H1 (cell line): ENCODE results near the gene LGALSL. TPM values are rescaled to one million over a fixed set of nuclear protein-coding genes. Genes with fewer than 3 reads are reported as not detected.

Source experiments
- CTCF ChIA-PET: fragments of 300-600 bp; sonication (Branson Sonifier 250); formaldehyde crosslinking; loops from one replicate; lab custom pipeline; 2021; ENCODE audit not compliant: partially characterized antibody; lab: Charles Lee
- POLR2A ChIA-PET: fragments of 300-600 bp; sonication (Branson Sonifier 250); formaldehyde crosslinking; loops from one replicate; lab custom pipeline; 2021; ENCODE audit warnings: inconsistent platforms; ENCODE audit not compliant: partially characterized antibody; lab: Charles Lee
- DNase-seq, 2 experiments: peaks; one replicate each; pipeline versions ENCODE4 v3.0.0 to v3.0.0-alpha.2; 2010 to 2022; ENCODE audit warnings: low spot score in 2 of 2, low read depth in 1 of 2, mixed read lengths in 1 of 2
- FAIRE-seq: peaks from 2 replicates; lab custom pipeline; 2011; peaks lifted over from hg19 to GRCh38; lab: Jason Lieb, UNC
- H2AFZ ChIP-seq: 2 replicates; pipeline ENCODE4 v1.8.1; 2012; ENCODE audit warnings: low read length, inconsistent platforms
- H2AK5ac ChIP-seq: 2 replicates; pipeline ENCODE4 v1.6.1; 2013; ENCODE audit warnings: low read depth, low read length
- H2BK120ac ChIP-seq: replicated peaks from 2 replicates; pipeline ENCODE3; 2013; ENCODE audit warnings: low read depth, low read length, inconsistent platforms
- H2BK12ac ChIP-seq: 2 replicates; pipeline ENCODE4 v1.6.1; 2013; ENCODE audit warnings: low read depth, low read length
- H2BK15ac ChIP-seq: 2 replicates; pipeline ENCODE4 v1.6.1; 2013; ENCODE audit warnings: low read length
- H2BK20ac ChIP-seq: 2 replicates; pipeline ENCODE4 v1.6.1; 2013; ENCODE audit warnings: low read length
- H2BK5ac ChIP-seq: 2 replicates; pipeline ENCODE4 v1.6.1; 2013; ENCODE audit warnings: low read depth, low read length
- H3K14ac ChIP-seq: 2 replicates; pipeline ENCODE4 v1.6.1; 2013; ENCODE audit warnings: inconsistent platforms; ENCODE audit not compliant: insufficient read length
- H3K18ac ChIP-seq: 2 replicates; pipeline ENCODE4 v1.6.1; 2013; ENCODE audit warnings: low read length; ENCODE audit errors: extremely low read depth
- H3K23ac ChIP-seq: 2 replicates; pipeline ENCODE4 v1.6.1; 2013; ENCODE audit warnings: inconsistent platforms; ENCODE audit not compliant: insufficient read length
- H3K23me2 ChIP-seq: 2 replicates; pipeline ENCODE4 v1.6.1; 2013; ENCODE audit warnings: low read depth, low read length
- H3K27ac ChIP-seq: 2 replicates; pipeline ENCODE4 v1.6.1; 2011; ENCODE audit warnings: low read depth, low read length, inconsistent platforms
- H3K27me3 ChIP-seq, 4 experiments: replicated peaks in 1 of 4; 1 replicate in 1 of 4; 2 replicates in 3 of 4; pipeline versions ENCODE4 v1.6.1 to v1.8.1; 2011 to 2013; ENCODE audit warnings: low read length in 3 of 4, mild to moderate bottlenecking in 3 of 4, inconsistent platforms in 2 of 4, mixed read lengths in 2 of 4, moderate library complexity in 1 of 4; ENCODE audit not compliant: control insufficient read depth in 3 of 4, insufficient read depth in 3 of 4; ENCODE audit errors: extremely low read depth in 1 of 4
- H3K36me3 ChIP-seq, 4 experiments: 2 replicates each; pipeline versions ENCODE4 v1.6.1 to v1.8.1; 2011 to 2013; ENCODE audit warnings: mild to moderate bottlenecking in 4 of 4, low read length in 3 of 4, moderate library complexity in 2 of 4, control low read depth in 1 of 4, inconsistent platforms in 1 of 4; ENCODE audit not compliant: insufficient read depth in 4 of 4, control insufficient read depth in 2 of 4
- H3K4ac ChIP-seq: replicated peaks from 2 replicates; pipeline ENCODE3; 2013; ENCODE audit warnings: low read length, low read depth, mixed read lengths, inconsistent platforms; ENCODE audit not compliant: insufficient read length
- H3K4me1 ChIP-seq, 4 experiments: replicated peaks in 1 of 4; 1 replicate in 1 of 4; 2 replicates in 3 of 4; pipeline versions ENCODE4 v1.6.1 to v1.8.1; 2011 to 2013; ENCODE audit warnings: low read length in 3 of 4, inconsistent platforms in 2 of 4, mixed read lengths in 1 of 4; ENCODE audit not compliant: insufficient read depth in 4 of 4, control insufficient read depth in 3 of 4
- H3K4me2 ChIP-seq, 2 experiments: 2 replicates each; pipeline versions ENCODE4 v1.6.1 to v1.8.1; 2011 to 2013; ENCODE audit warnings: low read depth in 2 of 2, low read length in 2 of 2, control low read depth in 1 of 2, inconsistent platforms in 1 of 2, mild to moderate bottlenecking in 1 of 2; ENCODE audit not compliant: insufficient read depth in 1 of 2
- H3K4me3 ChIP-seq, 4 experiments: fragments of 200-600, 300-600 bp in 1 of 4; sonication (generic), shearing (Covaris generic), sonication (Bioruptor Twin) in 1 of 4; 2 replicates each; pipeline versions ENCODE4 v1.5.1 to v1.8.1; 2011 to 2016; ENCODE audit warnings: low read length in 4 of 4, low read depth in 3 of 4, control low read depth in 2 of 4, inconsistent platforms in 2 of 4, mild to moderate bottlenecking in 2 of 4, mixed read lengths in 1 of 4, moderate library complexity in 1 of 4; ENCODE audit not compliant: insufficient read depth in 2 of 4; ENCODE audit errors: extremely low read depth in 1 of 4
- H3K56ac ChIP-seq: replicated peaks from 2 replicates; pipeline ENCODE3; 2013; ENCODE audit warnings: low read depth, mild to moderate bottlenecking, mixed read lengths, low read length, inconsistent platforms; ENCODE audit not compliant: insufficient read length
- H3K79me1 ChIP-seq: 2 replicates; pipeline ENCODE4 v1.6.1; 2013; ENCODE audit warnings: low read depth, low read length, control low read depth
- H3K79me2 ChIP-seq, 2 experiments: 2 replicates each; pipeline versions ENCODE4 v1.6.1 to v1.8.1; 2012 to 2013; ENCODE audit warnings: low read length in 2 of 2, mild to moderate bottlenecking in 2 of 2, inconsistent platforms in 1 of 2; ENCODE audit not compliant: insufficient read depth in 2 of 2, control insufficient read depth in 1 of 2
- H3K9ac ChIP-seq, 4 experiments: replicated peaks in 1 of 4; 1 replicate in 1 of 4; 2 replicates in 3 of 4; pipeline versions ENCODE4 v1.6.1 to v1.8.1; 2011 to 2013; ENCODE audit warnings: low read depth in 3 of 4, low read length in 3 of 4, control low read depth in 2 of 4, mild to moderate bottlenecking in 2 of 4, moderate library complexity in 2 of 4, inconsistent platforms in 1 of 4; ENCODE audit errors: extremely low read depth in 1 of 4
- H3K9me3 ChIP-seq, 2 experiments: 2 replicates each; pipeline versions ENCODE4 v1.6.1 to v1.8.1; 2012 to 2013; ENCODE audit warnings: mild to moderate bottlenecking in 2 of 2, moderate library complexity in 2 of 2, control low read depth in 1 of 2, inconsistent platforms in 1 of 2, low read depth in 1 of 2, low read length in 1 of 2, mixed read lengths in 1 of 2; ENCODE audit not compliant: insufficient read depth in 2 of 2
- H4K20me1 ChIP-seq, 2 experiments: replicated peaks in 1 of 2; 2 replicates each; pipeline versions ENCODE3 to v1.8.1; 2011 to 2013; ENCODE audit warnings: inconsistent platforms in 2 of 2, low read length in 2 of 2, mild to moderate bottlenecking in 1 of 2; ENCODE audit not compliant: insufficient read depth in 2 of 2, control insufficient read depth in 1 of 2
- H4K5ac ChIP-seq: 2 replicates; pipeline ENCODE4 v1.6.1; 2013; ENCODE audit warnings: low read length, low read depth, mixed read lengths, inconsistent platforms; ENCODE audit not compliant: insufficient read length
- H4K8ac ChIP-seq: 2 replicates; pipeline ENCODE4 v1.8.0; 2013; ENCODE audit warnings: mild to moderate bottlenecking, moderate library complexity, low read length, inconsistent platforms; ENCODE audit not compliant: insufficient read depth; ENCODE audit errors: extremely low read depth
- H4K91ac ChIP-seq: replicated peaks from 2 replicates; pipeline ENCODE3; 2013; ENCODE audit warnings: low read length, mixed read lengths, inconsistent platforms; ENCODE audit not compliant: insufficient read length
- EZH2 ChIP-seq: fragments of 200-600 bp; sonication (generic); IDR thresholded peaks from 2 replicates; pipeline ENCODE4 v1.7.1; 2012; ENCODE audit warnings: low read depth, mild to moderate bottlenecking, moderate library complexity, low read length, inconsistent platforms; ENCODE audit not compliant: severe bottlenecking
- WGBS, 2 experiments: shearing (Covaris generic) in 1 of 2; methylation state at CpG; one replicate each; pipeline versions ENCODE4 v1.1.6 to v1.1.7; 2013 to 2015; ENCODE audit warnings: low lambda C conversion rate in 2 of 2, mixed read lengths in 2 of 2, inconsistent platforms in 1 of 2, low coverage in 1 of 2, missing lambda C conversion rate in 1 of 2; ENCODE audit not compliant: insufficient replicate concordance in 2 of 2, insufficient coverage in 1 of 2, insufficient read length in 1 of 2; ENCODE audit errors: extremely low coverage in 1 of 2, missing lambda C conversion rate in 1 of 2; 5-methylcytosine and 5-hydroxymethylcytosine counted together
- polyA plus RNA-seq, 7 experiments: library from polyadenylated mRNA; depleted of rRNA in 3 of 7; stranded (reverse) in 5 of 7; unstranded in 2 of 7; fragments of >200 nt in 5 of 7; fragments of 200-250 nt in 2 of 7; gene quantifications; 1 replicate in 5 of 7; 2 replicates in 1 of 7; 4 replicates in 1 of 7; pipeline versions ENCODE4 v1.2.1 to v1.2.3, GENCODE V29; 2011 to 2013; ENCODE audit warnings: missing spikeins in 2 of 7, mixed read lengths in 2 of 7
- total RNA-seq: library from RNA; stranded (reverse); fragmentation: NEBNext Ultra II Directional; extraction: Animal tissue kit (Norgen Biotek cat#: 25700); gene quantifications from 2 replicates; pipeline ENCODE4 v1.2.1, GENCODE V29; 2021

The LGALSL gene
- total and polyA plus RNA-seq, 2 of the 8 experiments (the other 6 are each of a cell fraction or from before 2014, with no cell fraction given): 13.6 to 32.3 TPM

DNA sequence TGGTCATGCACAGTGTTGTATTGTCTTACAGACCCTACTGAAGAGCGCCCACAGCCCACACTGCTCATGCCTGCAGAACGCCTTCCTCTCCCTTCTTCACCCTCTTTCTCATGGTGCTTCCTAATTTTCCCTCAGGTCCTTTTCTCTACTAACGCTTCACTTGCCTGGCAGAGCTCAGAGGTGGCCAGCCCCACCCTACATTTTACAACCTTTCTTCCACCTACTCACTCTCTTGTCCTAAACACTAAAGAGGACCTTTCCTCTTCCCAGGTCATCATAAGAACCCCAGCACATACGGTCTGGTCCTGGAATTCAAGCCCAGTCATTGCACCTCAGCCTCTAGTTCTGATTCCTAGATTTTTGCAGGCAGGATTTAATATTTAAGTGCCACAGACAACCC is 11.7 kb upstream of the LGALSL start:
- H2BK12ac ChIP-seq: no peak overlapping the region; the same call in 1 of the 2 replicates
- H3K23me2 ChIP-seq: no peaks in the 10 kb centered on the region
- no peaks in the 10 kb centered on the region for H4K20me1 ChIP-seq
- no peak overlapping the region for H3K18ac ChIP-seq
- H3K4me2 ChIP-seq: no peak overlapping the region
- no peak overlapping the region for H3K9ac ChIP-seq
- H4K8ac ChIP-seq: no peak overlapping the region
- peak overlapping the region; percentile 48 for H3K4ac ChIP-seq
- H3K79me2 ChIP-seq: no peaks in the 10 kb centered on the region
- H3K56ac ChIP-seq: no peak overlapping the region
- ChIA-PET POLR2A (interaction anchor here (0.6 to 1.2 kb wide), 3 partner anchors 16 to 111 kb away, joined by 3 read pairs; no protein-coding TSS in a partner anchor), CTCF (interaction anchor here (0.8 to 1.1 kb wide), 2 partner anchors 46 to 111 kb away, joined by 3 read pairs; no protein-coding TSS in a partner anchor)
- DNase-seq: no peak
- H2AK5ac ChIP-seq: no peak overlapping the region
- FAIRE-seq: no peak
- no peak overlapping the region; the same call in 1 of the 2 replicates for H2BK20ac ChIP-seq
- no peak overlapping the region for H3K27ac ChIP-seq
- no peak overlapping the region for H3K4me3 ChIP-seq
- H2AFZ ChIP-seq: no peak overlapping the region
- no peak overlapping the region for H2BK5ac ChIP-seq
- no peak overlapping the region for H2BK15ac ChIP-seq
- H3K23ac ChIP-seq: no peak overlapping the region
- H4K5ac ChIP-seq: no peak overlapping the region
- no peak overlapping the region for H4K91ac ChIP-seq
- no peaks in the 10 kb centered on the region for H3K36me3 ChIP-seq
- 85% methylated on average over 4 of the region's 4 CpGs; no CpG with 5 or more reads in 1 of the 2 experiments for WGBS, 2 experiments
- no peaks in the 10 kb centered on the region for H3K79me1 ChIP-seq
- H3K9me3 ChIP-seq: no peaks in the 10 kb centered on the region
- no peak overlapping the region for H2BK120ac ChIP-seq
- no peaks in the 10 kb centered on the region for H3K27me3 ChIP-seq
- H3K4me1 ChIP-seq: no peaks in the 10 kb centered on the region; a peak in 1 of 7 replicates
- H3K14ac ChIP-seq: no peak overlapping the region
- no peak for TF ChIP-seq EZH2
